ENCODE results near the gene KCNK4. TPM values are rescaled to one million over a fixed set of nuclear protein-coding genes. Genes with fewer than 3 reads are reported as not detected.

The KCNK4 gene
- total and polyA plus RNA-seq, 2 of the 13 experiments (the other 11 are each of a cell fraction or from before 2014, with no cell fraction given) = not detected

- TF ChIP-seq NR3C1 (CRISPR knock-in tag; IDR thresholded peaks at IDR 0.05) (no peak), ZNF775 (CRISPR knock-in tag; IDR thresholded peaks at IDR 0.05; ENCODE audit: borderline replicate concordance) (no peak), ZNF124 (CRISPR knock-in tag; IDR thresholded peaks at IDR 0.05) (no peak), FOSL2 (CRISPR knock-in tag; IDR thresholded peaks at IDR 0.05) (no peak), ZNF253 (CRISPR knock-in tag; IDR thresholded peaks at IDR 0.05; ENCODE audit: borderline replicate concordance) (no peak), ZBTB10 (CRISPR knock-in tag; IDR thresholded peaks at IDR 0.05; ENCODE audit: borderline replicate concordance) (no peak), BORCS8-MEF2B (CRISPR knock-in tag; IDR thresholded peaks at IDR 0.05) (no peak), ZNF816 (CRISPR knock-in tag; IDR thresholded peaks at IDR 0.05; ENCODE audit: borderline replicate concordance) (no peak), ZNF510 (CRISPR knock-in tag; IDR thresholded peaks at IDR 0.05; ENCODE audit: low read depth) (no peak), NFKBIZ (CRISPR knock-in tag; IDR thresholded peaks at IDR 0.05) (no peak), HNRNPUL1 (IDR thresholded peaks at IDR 0.05; ENCODE audit: low read depth, low read length) (no peak), ZNF710 (CRISPR knock-in tag; IDR thresholded peaks at IDR 0.05; ENCODE audit: borderline replicate concordance) (no peak)
These were observed 26.7 kb upstream of the KCNK4 start (continued) for GRCh38 chr11:64264371-64264852.

Data from HepG2 (cell line).